HG03108 (cell line): Measurements from ENCODE around the gene OVCH2.
"Not testable (repeated sequence)": the region's sequence is repeated elsewhere in the genome, so short reads cannot be mapped to it uniquely, and the experiment has no call there.

Source experiments
- ATAC-seq: cut with Tn5 transposase; IDR thresholded peaks from one replicate; pipeline ENCODE4 v1.9.1; 2021; ENCODE audit warnings: moderate library complexity; ENCODE audit not compliant: unreplicated experiment

OVCH2 gene

DNA sequence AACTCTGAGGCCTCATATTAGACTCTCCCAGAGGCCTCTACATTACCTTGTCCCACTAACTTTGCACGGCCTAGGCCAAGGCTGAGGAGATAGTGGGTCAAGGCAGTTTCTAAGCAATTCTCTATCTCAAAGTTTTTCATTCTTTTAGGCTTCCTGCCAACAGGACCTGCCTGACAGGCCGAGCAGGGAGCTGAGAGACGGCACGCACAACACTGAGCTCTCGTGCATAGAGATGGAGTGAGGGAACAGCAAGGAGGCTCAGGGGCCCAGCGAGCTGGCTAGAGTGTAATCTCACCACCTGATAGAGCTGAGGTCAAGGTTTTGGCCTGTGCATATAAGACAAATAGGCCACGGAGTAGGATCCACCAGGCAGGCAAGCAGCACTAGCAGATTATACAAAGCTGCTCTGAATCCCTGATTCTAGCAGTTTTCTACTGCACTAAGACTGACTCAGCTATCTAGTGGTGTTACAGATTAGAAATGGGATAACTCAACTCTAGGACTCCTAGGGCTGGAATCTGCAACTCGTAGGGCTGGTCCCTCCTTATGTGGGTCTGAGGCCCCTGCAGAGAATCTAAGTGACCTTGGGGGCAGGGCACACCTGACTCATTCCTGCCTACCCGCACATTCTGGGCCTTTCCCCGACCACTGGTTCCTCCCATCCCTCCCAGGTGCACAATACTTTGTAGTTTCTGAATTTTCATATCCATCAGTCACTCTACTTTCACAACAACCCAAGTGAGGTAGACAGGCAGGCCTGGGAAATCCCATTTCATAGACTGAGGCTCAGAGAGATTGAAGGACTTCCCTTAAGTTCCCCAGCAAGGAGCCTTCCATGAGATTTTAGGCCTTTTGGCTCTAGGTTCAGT is 34.7 kb downstream of the OVCH2 start:
- ATAC-seq, result peak; percentile 60

DNA sequence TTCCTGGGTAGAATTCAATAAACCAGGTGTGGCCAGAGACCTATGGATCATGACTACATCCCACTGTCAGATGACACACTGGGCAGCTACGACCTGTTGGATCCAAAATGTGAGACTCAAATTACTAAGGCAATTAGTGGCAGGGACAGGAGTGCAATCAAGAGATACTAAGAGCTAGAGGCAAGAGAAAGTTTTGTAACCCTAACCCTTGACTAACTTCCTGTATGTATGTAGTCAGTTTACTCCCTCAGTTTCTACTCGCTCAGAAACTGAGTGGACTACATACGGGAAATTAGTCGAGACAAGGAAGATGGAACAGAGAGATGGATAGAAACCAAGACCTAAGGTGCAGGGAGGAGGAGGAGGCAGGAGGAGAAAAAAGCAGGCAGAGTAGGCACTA is 35.6 kb downstream of the OVCH2 start:
- no peak for ATAC-seq

DNA sequence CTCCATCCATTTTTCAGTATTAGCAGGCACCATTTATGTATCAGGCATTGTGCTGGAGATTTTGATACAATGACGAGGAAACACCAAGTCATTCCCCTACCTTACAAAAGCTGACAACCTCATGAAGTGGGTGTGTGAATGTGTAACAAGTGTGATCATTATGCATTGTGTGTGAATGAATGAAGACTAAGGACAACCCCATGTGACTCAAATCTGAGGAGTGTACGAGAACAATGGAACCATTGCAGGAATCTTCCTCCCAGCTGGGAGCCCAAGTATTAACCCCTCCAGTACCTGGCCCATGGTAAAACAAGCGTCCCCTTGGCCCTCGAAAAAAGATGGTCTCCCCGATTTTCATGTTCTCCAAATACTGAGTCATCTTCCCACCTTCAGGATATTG is 37.4 kb downstream of the OVCH2 start:
- no peak for ATAC-seq

DNA sequence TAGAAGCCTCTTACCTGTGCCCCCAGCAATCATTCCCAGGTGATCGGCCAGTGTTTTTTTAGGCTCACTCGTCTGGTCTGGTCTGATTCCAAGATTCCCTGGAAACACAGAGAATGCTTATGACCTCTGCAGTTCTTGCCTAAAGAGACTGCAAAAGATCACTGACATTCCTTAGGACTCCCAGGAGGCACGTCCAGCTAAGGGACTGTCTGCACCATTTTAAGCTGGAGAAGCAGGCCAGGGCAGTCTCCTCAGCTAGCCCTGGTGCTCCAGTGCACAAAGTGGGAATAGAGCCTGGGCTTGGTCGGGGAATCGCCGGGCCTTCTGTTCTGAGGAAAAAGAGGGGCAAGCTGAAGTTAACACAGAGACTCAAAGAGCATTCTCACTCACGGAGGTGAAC is 37.8 kb downstream of the OVCH2 start:
- ATAC-seq, result no peak

DNA sequence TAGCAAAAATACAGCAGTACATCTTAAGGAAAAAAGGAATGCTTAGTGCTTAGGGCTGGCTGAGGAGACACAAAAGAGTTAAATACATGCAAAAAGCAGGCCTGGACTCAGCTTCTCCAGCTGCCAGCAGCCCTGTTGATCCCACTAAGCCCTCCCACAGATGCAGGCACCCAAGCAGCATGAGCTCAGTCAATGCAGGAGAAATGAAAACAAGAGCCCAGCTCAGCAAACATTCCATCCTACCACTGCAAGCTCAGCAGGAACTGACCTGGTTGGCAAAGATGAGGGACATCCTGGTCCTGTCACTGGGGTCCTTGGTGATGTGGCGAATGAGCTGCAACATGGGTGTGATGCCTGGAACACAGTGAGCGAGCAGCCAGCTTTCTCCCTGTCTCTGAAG is 38.8 kb downstream of the OVCH2 start:
- no peak for ATAC-seq

DNA sequence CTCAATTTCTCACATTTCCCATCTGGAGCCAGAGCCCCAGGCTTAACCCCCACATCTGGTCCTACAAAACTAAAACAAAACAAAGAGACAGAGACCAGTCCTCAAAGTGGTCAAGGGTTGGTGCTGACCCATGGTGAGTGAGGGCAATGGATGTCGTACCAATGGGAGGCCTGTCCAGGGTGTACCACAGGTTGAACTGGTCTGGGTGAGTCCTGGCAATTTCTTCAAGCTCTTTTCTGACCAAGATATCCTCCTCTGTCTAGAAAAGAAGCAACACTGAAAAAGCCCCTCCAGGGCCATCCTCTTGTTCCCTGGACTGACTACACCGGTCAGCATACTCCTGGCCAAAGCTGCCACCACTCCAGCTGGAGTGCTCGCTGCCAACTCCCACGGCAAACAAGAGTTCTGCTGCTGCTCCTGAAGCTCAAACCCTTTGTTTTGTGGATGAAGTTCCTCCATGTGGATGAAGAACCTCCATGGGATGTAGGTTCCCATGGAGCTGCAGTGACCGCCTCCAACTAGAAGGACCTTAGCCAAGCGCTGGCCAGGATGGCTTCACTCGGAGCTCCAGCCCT is 39.9 kb downstream of the OVCH2 start:
- ATAC-seq, result no peak

DNA sequence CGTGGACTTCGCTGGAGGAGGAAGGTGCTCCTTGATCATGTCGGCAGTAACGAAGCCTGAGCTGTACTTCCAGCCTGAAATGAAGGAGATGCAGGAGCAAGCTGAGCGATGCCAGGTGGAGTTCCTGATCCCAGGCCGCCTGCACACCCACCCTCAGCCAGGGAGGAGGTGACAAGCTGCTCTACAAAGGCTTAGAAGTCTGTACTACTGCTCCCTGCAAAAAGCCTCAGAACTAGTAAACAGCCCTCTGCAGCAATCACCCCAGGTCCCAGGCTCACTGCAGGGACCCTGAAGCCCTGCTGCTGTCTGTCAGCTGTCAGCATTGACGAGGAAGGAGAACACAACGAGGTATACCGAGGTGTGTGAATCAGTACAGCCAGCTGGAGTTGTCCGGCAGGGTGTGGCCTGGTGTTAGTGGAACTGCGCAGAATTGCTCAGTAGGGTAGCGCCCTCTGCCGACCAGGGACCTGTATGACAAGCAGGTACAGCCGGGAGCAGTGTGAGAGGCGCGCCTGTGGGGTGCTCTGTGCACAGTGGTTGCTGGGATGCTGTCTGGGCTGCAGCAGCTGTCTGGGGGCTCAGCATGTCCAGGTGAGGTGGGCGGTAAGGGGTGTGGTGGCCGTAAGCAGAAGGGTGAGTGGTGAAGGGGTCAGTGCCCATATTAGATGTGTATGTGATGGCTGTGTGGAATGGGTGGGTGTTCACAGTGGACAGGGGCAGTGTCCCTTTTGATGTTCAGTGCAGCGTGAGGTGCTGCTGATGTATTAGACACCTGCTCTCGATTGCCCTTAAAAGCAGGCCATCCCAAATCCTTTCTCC is 40.6 kb downstream of the OVCH2 start:
- ATAC-seq, result peak; percentile 89

DNA sequence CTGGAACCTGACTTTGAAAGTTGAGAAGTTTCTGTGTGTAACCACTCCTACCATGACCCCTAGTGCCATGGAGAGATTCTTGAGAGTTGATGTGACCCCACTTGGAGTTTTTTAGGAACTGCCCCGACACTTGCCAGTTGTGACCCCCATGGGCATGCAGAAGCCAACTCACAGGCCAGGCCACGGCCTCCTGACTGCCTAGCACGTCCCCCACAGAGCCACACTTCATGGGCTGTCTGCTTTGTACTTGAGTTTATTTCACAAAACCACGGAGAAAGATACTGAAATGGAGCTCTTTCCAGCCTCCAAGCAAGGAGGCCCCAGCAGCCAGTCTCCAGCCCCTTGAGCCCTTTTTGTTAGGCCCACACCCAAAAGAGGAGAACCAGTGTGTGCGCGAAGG is 41.4 kb downstream of the OVCH2 start:
- no peak for ATAC-seq

DNA sequence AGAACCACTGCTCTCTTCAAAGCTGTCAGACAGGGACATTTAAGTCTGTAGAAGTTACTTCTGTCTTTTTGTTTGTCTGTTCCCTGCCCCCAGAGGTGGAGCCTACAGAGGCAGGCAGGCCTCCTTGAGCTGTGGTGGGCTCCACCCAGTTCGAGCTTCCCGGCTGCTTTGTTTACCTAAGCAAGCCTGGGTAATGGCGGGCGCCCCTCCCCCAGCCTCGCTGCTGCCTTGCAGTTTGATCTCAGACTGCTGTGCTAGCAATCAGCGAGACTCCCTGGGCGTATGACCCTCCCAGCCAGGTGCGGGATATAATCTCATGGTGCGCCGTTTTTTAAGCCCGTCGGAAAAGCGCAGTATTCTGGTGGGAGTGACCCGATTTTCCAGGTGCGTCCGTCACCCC is 42.7 kb downstream of the OVCH2 start:
- not testable (repeated sequence) for ATAC-seq

DNA sequence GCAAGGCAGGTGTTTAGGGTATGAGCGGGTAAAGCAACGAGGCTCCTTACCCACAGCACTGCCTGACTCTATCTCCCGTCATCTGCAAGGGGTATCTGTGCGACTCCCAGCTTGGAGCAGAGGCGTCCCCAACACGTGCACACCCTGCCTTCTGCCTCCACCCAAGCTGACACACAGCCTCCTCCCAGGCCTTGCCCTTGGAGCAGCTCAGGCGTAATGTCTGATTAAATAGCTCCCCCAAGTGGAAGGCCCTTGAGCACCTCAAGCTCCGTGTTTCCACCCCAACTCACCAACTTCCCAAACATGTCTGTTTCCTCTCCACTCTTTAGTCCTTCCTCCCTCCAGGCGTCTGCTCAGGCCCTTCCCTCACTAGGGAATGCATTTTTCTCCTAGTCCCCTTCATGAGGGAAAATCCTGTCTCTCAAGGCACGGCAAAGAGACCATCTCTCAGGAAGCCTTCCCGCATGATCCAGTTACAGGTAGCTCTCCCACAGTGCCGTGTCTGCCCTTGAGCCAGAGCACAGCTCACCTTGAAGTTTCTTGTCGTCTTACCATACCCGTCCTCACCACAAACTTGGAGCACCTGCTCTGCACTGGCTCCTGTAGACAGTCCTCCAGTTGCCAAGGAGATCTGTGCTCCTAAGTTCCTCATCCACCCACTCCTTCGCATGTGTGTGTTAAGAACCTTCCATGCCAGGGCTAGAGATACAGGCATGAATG is 48.8 kb downstream of the OVCH2 start:
- no peak for ATAC-seq

DNA sequence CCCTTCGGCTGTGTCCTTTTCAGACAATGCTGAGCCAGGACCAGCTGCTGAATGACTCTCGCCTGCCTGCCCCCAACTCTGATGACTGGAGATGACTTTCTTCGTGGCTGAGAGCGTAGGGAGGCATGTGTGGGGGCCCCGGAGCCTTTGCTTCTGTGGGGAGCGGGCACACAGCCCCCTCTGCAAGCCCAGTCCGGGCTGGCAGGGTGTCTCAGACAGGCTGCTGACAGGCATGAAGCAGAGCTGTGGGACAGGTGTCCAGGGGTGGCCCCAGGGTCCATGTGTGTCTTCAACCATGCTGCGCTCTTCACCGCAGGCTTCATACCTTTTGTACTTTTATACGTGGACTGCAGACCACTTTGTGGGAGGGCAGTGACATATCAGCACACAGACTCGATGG is 49.6 kb downstream of the OVCH2 start:
- no peak for ATAC-seq

DNA sequence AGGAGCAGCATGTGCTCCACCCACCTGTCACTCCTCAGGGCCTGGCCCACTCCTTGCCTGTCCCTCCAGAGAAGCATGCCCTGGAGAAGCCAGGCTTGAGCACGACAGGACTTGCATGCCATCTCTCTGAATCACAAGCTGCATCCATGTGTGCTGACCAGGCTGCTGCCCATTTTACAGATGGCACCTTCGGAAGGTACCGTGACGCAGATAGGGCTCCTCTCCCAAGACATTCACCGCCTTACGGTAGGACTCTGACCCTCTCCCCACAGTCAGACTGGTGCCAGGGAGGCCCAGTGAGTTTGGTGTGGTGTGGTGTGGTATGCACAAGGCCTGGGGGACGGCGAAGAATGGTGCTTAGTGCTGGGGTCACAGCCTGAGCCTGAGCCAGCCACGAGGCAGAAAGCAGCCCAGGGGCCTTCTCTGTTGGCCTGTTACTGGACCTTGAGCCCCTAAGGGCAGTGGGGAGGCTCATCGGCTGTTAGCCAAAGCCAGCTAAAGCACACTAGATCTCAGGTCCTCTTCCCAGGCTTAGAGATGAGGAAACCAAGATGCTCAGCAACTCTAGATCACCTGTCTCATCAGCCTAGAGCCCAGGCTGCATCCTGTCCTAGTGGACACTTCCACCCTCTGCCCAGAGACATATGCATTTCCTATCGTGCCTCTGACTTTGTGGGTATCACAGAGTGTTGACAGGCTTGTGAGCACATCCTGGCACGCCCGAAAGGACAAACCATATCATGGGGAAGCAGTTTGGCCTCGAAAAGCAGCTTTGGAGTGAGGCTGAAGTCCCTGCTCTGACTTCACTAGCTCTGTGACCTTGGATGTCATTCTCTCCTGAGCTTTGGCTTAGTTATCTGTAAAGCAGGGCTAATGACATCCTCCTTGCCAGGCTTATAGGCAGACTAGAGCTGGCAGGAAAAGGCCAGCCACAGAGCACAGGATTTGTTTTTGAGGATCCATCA is 50.7 kb downstream of the OVCH2 start:
- ATAC-seq, result no peak

DNA sequence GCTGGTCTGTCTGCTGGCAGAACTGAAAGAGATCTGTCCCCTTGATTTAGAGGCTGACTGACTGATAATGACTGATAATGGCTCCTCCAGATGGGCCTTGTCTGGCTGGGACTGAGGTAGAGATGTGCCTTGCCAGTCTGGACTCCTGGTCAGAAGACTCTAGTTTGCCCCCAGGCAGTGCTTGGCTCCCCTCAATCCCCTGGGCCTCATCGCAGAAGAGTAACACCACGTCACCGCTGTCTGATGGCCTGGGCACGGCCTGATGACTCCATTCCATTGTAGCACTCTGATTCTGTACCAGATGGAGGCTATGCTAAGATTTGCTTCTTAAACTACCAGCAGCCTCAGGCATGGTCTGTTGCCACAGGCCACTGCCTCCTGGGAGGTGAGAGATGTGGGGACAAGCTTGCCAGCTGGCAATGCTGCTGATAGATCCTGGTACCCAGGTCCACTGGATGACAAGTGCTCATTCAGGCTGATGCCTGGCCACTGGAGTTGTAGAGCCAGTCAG is 52.0 kb downstream of the OVCH2 start:
- no peak for ATAC-seq

DNA sequence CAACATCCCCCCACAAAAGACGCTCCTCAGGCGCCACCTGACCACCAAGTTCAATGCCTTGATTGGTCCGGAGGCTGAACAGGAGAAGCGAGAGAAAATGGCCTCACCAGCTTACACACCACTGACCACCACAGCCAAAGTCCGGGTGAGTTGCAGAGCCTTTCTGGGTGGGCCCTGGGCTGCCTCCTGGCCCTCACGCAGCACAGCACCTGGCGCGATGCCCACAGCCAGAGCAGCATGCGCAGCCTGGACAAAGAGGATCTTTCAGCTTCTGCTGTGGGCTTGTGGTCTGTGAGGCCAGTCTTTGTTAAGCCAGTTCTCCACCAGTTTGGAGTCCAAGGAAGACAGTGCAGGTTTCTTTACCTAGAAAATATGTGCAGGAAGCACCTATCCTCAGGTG is 54.6 kb downstream of the OVCH2 start:
- no peak for ATAC-seq

DNA sequence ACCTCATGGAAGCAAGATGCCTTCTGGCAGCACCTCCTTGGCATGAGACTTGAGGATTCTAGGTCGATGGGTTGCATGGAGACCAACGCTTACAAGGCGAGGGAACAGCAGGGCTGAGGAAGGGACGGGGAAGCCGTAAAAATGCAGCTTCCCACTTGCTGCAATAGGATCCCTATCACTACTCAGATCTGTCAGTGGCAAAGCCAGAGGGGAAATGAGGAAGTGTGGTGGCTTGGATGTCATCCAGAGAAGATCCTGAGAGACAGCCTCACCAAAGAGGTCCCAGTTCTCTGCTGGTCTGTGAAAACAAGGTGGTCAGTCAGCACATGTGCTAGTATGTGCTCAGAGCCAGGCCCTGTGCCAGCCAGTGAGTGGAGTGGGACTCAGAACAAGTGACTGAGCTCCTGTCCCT is 55.1 kb downstream of the OVCH2 start:
- ATAC-seq, result no peak

DNA sequence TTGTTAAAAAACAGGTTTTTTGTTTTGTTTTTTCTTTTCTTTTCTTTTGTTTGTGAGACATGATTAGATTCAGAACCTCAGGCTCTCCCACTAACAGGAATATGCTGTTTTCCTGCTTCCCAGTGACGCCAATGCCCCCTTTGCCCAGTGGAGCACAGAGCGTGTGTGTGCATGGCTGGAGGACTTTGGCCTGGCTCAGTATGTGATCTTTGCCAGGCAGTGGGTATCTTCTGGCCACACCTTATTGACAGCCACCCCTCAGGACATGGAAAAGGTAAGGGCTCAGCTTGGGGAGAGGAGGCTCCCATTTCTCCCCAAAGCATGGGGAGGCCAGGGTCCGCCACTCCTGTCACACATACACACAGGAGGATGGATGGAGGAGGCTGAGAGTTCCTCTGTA is 58.0 kb downstream of the OVCH2 start:
- no peak for ATAC-seq

DNA sequence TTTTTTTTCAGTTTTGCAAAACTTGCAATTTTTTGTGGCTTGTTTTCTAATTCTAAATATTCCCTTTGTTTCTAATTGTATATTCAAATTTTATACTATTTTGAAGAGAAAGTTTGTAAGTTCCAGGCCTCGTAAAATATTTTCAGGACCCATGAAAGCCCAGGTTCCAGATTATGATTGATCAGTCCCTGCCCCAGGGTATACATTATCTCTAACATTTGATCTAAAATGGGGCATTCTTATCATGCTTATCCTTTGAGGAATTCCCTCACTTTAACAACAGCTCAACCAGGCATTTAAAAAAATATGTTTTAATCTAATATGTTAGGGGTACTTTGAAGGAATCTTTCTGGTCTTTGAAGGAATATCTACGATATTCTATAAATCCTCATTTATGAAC is 59.4 kb downstream of the OVCH2 start:
- no peak for ATAC-seq

DNA sequence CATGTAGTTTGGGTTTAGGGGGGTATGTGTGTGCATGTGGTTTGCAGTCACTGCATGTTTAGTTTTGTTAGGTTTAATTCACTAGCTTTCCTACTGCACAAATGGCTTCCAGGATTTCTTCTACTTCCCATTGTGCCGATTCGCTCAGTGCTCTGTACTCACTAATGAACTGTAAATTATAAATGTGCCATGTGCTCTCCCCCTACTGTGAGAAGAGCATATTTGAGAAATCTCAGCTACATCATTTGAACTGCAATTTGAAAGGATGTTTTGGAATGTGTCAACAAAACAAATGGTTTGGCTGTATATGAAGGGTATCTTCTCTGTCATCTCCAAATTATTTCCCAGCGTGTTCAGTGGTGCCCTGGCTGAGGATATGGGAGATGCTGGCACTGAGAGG is 61.1 kb downstream of the OVCH2 start:
- ATAC-seq, result no peak

DNA sequence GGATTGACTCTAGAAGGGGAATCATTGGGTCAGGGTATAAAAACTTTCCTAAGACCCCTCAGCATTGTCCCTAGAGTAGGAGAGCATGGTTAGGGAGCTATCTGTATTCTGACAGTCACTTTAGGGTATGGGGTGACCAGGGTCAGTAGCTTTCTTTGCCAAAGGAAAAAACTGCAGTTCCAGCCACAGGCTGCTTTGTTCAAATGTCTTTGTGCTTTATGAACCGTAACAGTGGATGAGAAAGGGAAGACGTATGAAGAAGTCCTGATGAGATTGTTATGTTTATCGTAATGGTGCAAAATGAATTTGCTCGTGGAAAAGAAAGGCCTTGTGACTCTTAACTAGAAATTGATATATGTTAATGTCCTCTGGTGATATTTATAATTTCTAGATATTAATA is 63.0 kb downstream of the OVCH2 start:
- no peak for ATAC-seq

DNA sequence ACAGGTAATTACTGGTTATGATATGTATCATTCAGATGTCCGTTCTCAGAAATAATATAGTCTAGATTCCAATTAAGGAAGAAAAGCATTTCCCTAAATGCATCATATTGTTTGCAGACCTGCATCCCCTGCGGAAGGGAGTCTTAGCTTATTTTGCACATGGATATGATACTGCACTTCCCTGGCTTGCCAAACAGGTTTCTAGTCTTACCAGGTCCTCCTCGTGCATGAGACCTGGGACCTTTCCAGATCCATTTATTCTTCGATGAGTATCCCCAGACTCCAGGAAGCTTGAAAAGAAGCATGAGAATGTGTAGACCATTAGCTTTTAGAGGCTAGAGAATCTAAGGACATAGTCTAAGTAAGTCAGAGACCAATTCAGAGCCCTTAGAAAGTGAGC is 63.5 kb downstream of the OVCH2 start:
- ATAC-seq, result no peak
